ENCODE data around the gene FNDC1. TPM values are rescaled to one million over a fixed set of nuclear protein-coding genes. Genes with fewer than 3 reads are reported as not detected.
"Not testable (repeated sequence)": the region's sequence is repeated elsewhere in the genome, so short reads cannot be mapped to it uniquely, and the experiment has no call there.

The FNDC1 gene
- polyA plus RNA-seq, 4 donors, result 7.6 to 11.4 (median 8.7) TPM

DNA sequence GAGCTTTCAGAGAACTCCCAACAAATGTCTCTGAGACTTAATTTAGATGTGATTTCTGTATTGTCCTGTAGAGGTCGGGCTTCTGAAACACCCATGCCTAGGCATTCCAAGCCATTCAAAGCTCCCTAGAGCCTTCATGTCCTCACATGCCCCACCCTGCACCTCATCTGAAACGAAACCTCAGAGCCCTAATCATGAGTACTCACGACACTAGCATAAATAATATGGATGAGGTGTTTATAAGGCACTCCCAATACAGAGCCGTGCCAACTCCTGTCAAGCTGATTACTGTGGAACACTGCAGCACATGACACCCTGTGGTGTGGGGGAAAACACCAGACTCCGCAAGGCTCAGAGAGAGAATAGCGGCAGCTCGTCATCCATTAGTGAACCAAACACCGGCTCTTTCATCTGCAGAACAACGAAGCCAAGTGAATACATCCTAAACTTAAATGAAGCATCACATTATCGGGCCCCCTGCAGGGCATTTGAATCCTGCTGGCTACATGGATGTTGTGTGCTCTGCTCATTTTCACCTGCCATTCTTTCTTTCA, 83.8 kb downstream of the FNDC1 start:
- no peak for DNase-seq (ENCODE audit: low read depth in 4 of 4, low spot score in 3 of 4)

- no peak for DNase-seq (ENCODE audit: low read depth in 4 of 4, low spot score in 3 of 4)
Measured at GRCh38 chr6:159254186-159254585, 85.0 kb downstream of the FNDC1 start.

DNA sequence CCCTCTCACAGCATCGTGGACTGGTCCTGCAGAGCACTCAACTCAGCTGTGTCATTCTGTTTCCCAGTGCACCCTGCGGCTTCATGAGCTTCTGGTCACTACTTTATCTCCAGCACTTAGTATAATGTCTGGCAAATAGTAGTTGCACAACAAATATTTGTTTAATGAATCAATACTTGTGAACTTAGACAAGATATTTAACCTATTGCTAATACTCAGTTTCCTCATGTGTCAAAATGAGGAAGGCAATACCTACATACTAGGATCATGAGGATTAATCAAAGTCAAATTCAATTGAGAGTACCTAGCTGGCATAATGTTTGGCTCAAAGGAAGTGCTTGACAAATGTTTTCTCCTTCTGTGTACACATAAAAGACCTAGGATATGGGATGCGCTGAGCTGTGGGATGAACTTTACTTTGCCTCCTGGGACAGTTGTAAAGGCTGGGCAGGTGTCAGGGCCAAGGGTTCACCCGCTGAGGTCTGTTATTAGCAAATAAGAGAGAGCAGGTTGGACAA, 86.3 kb downstream of the FNDC1 start:
- DNase-seq (ENCODE audit: low read depth in 4 of 4, low spot score in 3 of 4), result no peak

DNA sequence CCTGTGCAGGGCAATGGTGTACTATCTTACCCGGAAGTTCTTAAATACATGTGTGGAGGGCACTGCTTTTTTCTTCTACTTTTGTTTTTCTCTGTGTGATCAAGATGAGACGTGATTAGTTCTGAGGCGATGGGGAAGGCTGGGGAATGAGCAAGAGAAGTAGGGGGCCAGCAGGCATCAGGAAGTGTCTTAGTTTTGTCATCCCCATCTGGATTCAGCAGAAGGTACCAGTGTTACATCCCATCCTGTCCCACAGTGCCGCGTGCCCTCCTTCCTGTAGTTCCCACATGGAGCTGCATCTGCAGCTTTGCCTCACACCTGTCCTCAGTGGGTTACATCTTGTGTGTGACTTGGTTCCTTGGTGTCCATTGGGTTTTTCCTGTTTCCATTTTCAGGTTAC, 86.9 kb downstream of the FNDC1 start:
- no peak for DNase-seq (ENCODE audit: low read depth in 4 of 4, low spot score in 3 of 4)

DNA sequence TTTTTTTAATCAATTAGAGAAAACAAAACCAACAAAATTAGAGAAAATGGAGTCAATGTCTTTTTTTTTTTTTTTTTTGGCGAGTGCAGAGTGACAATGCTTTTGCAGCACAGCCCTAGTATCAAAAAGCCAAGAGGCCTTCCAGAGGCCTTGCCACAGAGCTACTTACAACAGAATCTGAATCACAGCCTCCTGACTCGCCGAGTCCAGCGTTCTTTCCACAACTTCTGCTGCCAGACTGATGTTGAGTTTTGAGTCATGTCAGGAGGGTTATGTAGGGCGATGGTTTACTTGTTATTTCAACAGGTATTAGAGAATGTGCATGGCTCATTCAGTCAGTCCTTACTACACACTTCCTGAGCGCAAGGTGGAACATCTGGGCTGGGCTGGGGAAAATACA, 88.6 kb downstream of the FNDC1 start:
- DNase-seq (ENCODE audit: low read depth in 4 of 4, low spot score in 3 of 4), result no peak

- DNase-seq (ENCODE audit: low read depth in 4 of 4, low spot score in 3 of 4), result no peak
Measured at GRCh38 chr6:159259441-159260125, 90.4 kb downstream of the FNDC1 start.

GRCh38 chr6:159260208-159260607, 91.0 kb downstream of the FNDC1 start:
- no peak for DNase-seq (ENCODE audit: low read depth in 4 of 4, low spot score in 3 of 4)

- DNase-seq (ENCODE audit: low read depth in 4 of 4, low spot score in 3 of 4), result no peak
Measured at GRCh38 chr6:159261995-159262394, 92.8 kb downstream of the FNDC1 start.

DNA sequence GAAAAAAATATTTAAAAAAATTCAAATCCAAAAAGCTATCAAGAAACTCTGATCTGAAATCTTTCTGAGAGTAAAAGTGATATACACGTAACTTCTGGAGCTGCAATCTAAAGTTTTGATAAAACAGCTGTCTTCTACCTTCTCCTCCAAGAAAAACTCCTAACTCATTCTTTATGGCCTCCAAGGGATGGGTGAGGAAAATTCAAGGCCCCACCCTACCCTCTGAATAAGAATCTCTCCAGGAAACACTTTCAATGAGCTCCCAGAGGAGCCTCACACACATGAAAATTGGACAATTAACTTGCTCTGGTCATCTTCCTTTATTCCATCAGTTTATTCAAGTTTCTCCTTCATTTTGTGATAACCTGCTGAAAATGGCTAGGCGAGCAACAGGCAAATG, 93.4 kb downstream of the FNDC1 start:
- no peak for DNase-seq (ENCODE audit: low read depth in 4 of 4, low spot score in 3 of 4)

DNA sequence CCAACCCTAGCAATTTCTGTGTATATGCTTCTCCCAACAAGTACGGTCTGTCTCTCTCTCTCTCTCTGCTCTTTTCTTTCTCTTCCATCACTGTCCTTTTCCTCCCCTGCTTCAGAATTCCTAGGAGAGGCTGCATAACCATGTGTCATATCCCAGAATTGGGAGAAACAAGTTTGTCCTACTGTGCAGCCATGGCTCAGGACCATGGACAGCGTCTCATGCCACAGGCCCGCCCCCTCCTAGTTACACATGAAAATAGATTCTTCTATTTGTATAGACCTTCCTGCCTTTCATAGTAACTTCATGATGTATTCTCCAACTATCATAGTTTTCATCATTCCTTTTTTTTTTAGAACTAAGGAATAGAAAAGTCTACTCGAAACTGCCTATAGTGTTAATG, 98.0 kb downstream of the FNDC1 start:
- DNase-seq (ENCODE audit: low read depth in 4 of 4, low spot score in 3 of 4), result peak in 3 of 4 donors; percentile 10 to 18 (median 16)

DNA sequence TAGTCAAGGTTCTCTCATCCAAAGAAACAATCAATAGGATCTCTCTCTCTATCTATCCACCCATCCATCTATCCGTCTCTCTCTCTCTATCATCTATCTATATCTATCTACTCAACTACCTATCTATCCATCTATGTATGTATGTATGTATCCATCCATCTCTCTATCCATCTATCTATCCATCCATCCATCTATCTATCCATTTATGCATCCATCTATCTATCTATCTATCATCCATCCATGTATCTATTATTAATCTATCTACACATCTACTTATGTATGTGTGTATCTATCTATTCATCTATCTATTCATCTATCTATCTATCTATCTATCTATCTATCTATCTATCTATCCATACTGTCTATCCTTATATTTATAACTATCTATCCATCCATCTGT, 99.3 kb downstream of the FNDC1 start:
- no peak for DNase-seq (ENCODE audit: low read depth in 4 of 4, low spot score in 3 of 4)

GRCh38 chr6:159271257-159271656, 102.1 kb downstream of the FNDC1 start:
- DNase-seq (ENCODE audit: low read depth in 4 of 4, low spot score in 3 of 4), result no peak

DNA sequence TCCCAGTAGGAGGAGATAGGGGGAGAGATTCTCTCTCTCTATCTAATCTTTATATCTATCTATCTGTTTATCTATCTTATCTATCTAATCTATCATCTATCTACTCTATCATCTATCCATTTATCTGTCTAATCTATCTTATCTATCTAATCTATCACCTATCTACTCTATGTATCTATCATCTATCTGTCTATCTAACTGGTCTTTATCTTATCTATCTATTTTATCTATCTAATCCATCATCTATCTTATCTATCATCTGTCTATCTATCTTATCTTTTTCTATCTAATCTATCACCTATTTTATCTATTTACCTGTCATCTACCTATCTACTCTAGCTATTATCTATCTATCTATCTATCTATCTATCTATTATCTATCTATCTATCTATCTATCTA, 109.4 kb downstream of the FNDC1 start:
- no peak for DNase-seq (ENCODE audit: low read depth in 4 of 4, low spot score in 3 of 4)

DNA sequence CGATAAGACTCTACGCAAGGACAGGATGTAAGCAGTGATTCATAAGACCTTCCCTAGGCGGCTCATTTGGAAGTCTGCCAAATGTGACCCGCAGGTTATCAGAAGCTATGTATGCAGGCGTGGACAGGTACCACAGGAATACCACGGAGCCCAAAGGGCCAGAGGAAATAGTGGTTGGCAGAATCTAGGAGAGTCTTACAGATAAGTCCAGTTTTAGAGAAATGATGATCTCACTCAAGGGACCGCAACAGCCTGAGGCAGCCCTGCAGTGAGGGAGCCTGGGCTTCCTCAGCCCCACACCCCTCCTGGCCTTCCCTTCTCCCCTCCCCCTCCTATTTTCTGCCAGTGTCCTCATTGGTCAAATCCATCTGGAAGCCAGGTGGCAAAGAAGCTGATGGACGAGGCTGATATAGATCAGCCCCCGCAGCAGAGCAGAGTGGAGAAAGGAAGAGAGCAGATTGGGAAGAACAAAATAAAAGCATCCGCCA, 110.6 kb downstream of the FNDC1 start:
- DNase-seq (ENCODE audit: low read depth in 4 of 4, low spot score in 3 of 4), result no peak

GRCh38 chr6:159282421-159282820, 113.2 kb downstream of the FNDC1 start:
- no peak for DNase-seq (ENCODE audit: low read depth in 4 of 4, low spot score in 3 of 4)

GRCh38 chr6:159284661-159285060, 115.5 kb downstream of the FNDC1 start:
- DNase-seq (ENCODE audit: low read depth in 4 of 4, low spot score in 3 of 4), result not testable (repeated sequence)

DNA sequence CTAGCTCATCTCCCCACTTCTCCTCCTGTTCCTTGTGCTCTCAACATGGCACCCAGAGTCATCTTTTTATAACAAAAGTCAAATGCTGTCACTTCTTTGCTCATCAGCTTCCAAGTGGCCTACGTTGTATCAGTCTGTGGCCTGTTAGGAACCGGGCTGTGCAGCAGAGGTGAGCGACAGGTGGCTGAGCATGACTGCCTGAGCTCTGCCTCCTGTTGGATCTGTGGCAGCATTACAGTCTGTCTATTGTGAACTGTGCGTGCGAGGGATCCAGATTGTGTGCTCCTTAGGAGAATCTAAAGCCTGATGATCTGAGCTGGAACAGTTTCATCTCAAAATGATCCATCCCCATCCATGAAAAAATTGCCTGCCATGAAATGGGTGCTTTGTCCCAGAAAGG, 129.6 kb downstream of the FNDC1 start:
- no peak for DNase-seq (ENCODE audit: low read depth in 4 of 4, low spot score in 3 of 4)

GRCh38 chr6:159299566-159299965, 130.4 kb downstream of the FNDC1 start:
- DNase-seq (ENCODE audit: low read depth in 4 of 4, low spot score in 3 of 4), result no peak

GRCh38 chr6:159301277-159301676, 132.1 kb downstream of the FNDC1 start:
- DNase-seq (ENCODE audit: low read depth in 4 of 4, low spot score in 3 of 4), result no peak

- no peak for DNase-seq (ENCODE audit: low read depth in 4 of 4, low spot score in 3 of 4)
Measured at GRCh38 chr6:159301810-159302593, 132.8 kb downstream of the FNDC1 start.

GRCh38 chr6:159302594-159302992, 133.4 kb downstream of the FNDC1 start:
- no peak for DNase-seq (ENCODE audit: low read depth in 4 of 4, low spot score in 3 of 4)

DNA sequence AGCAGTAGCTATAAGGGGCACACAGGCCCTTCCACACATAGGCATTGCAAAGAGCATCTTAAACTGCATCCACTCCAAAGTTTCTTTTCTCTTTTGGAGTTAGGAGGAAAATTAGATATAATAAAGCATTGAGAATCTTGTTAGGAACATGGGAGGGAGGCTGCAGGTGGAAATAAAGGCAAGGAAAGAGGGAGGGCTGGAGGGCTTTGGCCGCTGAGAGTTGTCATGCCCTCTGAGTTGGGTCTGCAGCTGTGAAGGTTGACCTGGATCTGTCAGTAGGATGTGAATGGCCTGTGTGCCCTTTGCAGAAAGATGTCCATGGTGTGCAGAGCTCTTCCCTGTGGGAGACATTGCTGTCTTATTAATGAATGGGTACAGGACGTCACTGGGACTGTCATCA, 134.0 kb downstream of the FNDC1 start:
- no peak for DNase-seq (ENCODE audit: low read depth in 4 of 4, low spot score in 3 of 4)
